Mesothelial cell of epicardium (in vitro differentiated cells): ENCODE measurements around the gene GSG1L. TPM values are rescaled to one million over a fixed set of nuclear protein-coding genes. Genes with fewer than 3 reads are reported as not detected.

ENCODE experiments used
- DNase-seq, 2 experiments: peaks; one replicate each; pipeline ENCODE4 v3.0.0; 2021; ENCODE audit warnings: low spot score in 2 of 2; ENCODE audit not compliant: unreplicated experiment in 2 of 2
- H3K27ac Mint-ChIP-seq: 2 replicates; pipeline ENCODE4 v1.8.0; 2021; ENCODE audit warnings: mixed read lengths
- H3K27me3 Mint-ChIP-seq: 2 replicates; pipeline ENCODE4 v1.8.0; 2021; ENCODE audit warnings: low read depth, mixed read lengths
- H3K36me3 Mint-ChIP-seq: 2 replicates; pipeline ENCODE4 v1.8.0; 2021; ENCODE audit warnings: mixed read lengths
- H3K4me1 Mint-ChIP-seq: 2 replicates; pipeline ENCODE4 v1.8.0; 2021; ENCODE audit warnings: mixed read lengths
- H3K4me3 Mint-ChIP-seq: 2 replicates; pipeline ENCODE4 v1.8.0; 2021; ENCODE audit warnings: mild to moderate bottlenecking, moderate library complexity, mixed read lengths
- H3K9me3 Mint-ChIP-seq: 2 replicates; pipeline ENCODE4 v1.8.0; 2021; ENCODE audit warnings: mixed read lengths
- CTCF ChIP-seq: fragments of 200-600 bp; sonication (generic); IDR thresholded peaks from one replicate; pipeline ENCODE4 v1.5.0; 2021; ENCODE audit warnings: antibody characterized with exemption; ENCODE audit not compliant: unreplicated experiment
- total RNA-seq: library from RNA; stranded (reverse); gene quantifications from 3 replicates; pipeline ENCODE4 v1.2.1, GENCODE V29; 2021

The GSG1L gene
- total RNA-seq, 1 donor from 2014 or later, result 1.7 TPM

- no peaks in the 10 kb centered on the region for H3K9me3 Mint-ChIP-seq
- no peak overlapping the region for H3K27ac Mint-ChIP-seq
- no peaks in the 10 kb centered on the region for H3K4me1 Mint-ChIP-seq
- peaks cover 11% of the 10 kb centered on the region for H3K36me3 Mint-ChIP-seq
- no peak overlapping the region for H3K4me3 Mint-ChIP-seq
- no peak for DNase-seq
- TF ChIP-seq CTCF, result no peak
- H3K27me3 Mint-ChIP-seq, result no peaks in the 10 kb centered on the region
Measured at GRCh38 chr16:27756206-27756970, 307.1 kb downstream of the GSG1L start.

- H3K4me3 Mint-ChIP-seq, result no peak overlapping the region
- H3K4me1 Mint-ChIP-seq, result no peaks in the 10 kb centered on the region
- peaks cover 11% of the 10 kb centered on the region for H3K36me3 Mint-ChIP-seq
- H3K27me3 Mint-ChIP-seq, result no peaks in the 10 kb centered on the region
- no peak overlapping the region for H3K27ac Mint-ChIP-seq
- no peak for DNase-seq
- no peak for TF ChIP-seq CTCF
- no peaks in the 10 kb centered on the region for H3K9me3 Mint-ChIP-seq
Measured at GRCh38 chr16:27754788-27755690, 308.5 kb downstream of the GSG1L start.

GRCh38 chr16:27753563-27753962 is 310.0 kb downstream of the GSG1L start:
- no peaks in the 10 kb centered on the region for H3K9me3 Mint-ChIP-seq
- no peaks in the 10 kb centered on the region for H3K27me3 Mint-ChIP-seq
- no peak overlapping the region for H3K4me3 Mint-ChIP-seq
- TF ChIP-seq CTCF, result no peak
- no peak for DNase-seq
- H3K27ac Mint-ChIP-seq, result no peak overlapping the region
- peaks cover 15% of the 10 kb centered on the region for H3K36me3 Mint-ChIP-seq
- peaks cover 4% of the 10 kb centered on the region for H3K4me1 Mint-ChIP-seq

- Mint-ChIP-seq H3K4me1 (peaks cover 9% of the 10 kb centered on the region), H3K27ac (no peak overlapping the region), H3K27me3 (no peaks in the 10 kb centered on the region), H3K4me3 (no peak overlapping the region), H3K9me3 (no peaks in the 10 kb centered on the region), H3K36me3 (peaks cover 15% of the 10 kb centered on the region)
- no peak for DNase-seq
- no peak for TF ChIP-seq CTCF
Measured at GRCh38 chr16:27752241-27752640, 311.3 kb downstream of the GSG1L start.

- H3K36me3 Mint-ChIP-seq, result peaks cover 13% of the 10 kb centered on the region
- no peak for TF ChIP-seq CTCF
- H3K27me3 Mint-ChIP-seq, result no peaks in the 10 kb centered on the region
- DNase-seq, result no peak
- no peak overlapping the region for H3K4me3 Mint-ChIP-seq
- peaks cover 9% of the 10 kb centered on the region for H3K4me1 Mint-ChIP-seq
- H3K27ac Mint-ChIP-seq, result no peak overlapping the region
- no peaks in the 10 kb centered on the region for H3K9me3 Mint-ChIP-seq
Measured at GRCh38 chr16:27751676-27752075, 311.8 kb downstream of the GSG1L start.
